Keratinocyte (primary cell): ENCODE data around the gene RAB3B. TPM values are rescaled to one million over a fixed set of nuclear protein-coding genes. Genes with fewer than 3 reads are reported as not detected.

Source experiments
- DNase-seq: peaks from one replicate; pipeline ENCODE4 v3.0.0-alpha.2; 2011; ENCODE audit warnings: low read depth, missing footprints, low spot score
- FAIRE-seq: peaks from 2 replicates; lab custom pipeline; 2011; peaks lifted over from hg19 to GRCh38; lab: Jason Lieb, UNC
- H2AFZ ChIP-seq: 2 replicates; pipeline ENCODE4 v1.6.0; 2012; ENCODE audit warnings: low read length, control low read depth, inconsistent platforms; ENCODE audit not compliant: control insufficient read depth
- H3K27ac ChIP-seq: 2 replicates; pipeline ENCODE4 v1.5.1; 2011; ENCODE audit warnings: low read length; ENCODE audit not compliant: control insufficient read depth, insufficient read depth
- H3K27me3 ChIP-seq: 3 replicates; pipeline ENCODE4 v1.6.0; 2011; ENCODE audit warnings: low read length; ENCODE audit not compliant: control insufficient read depth, insufficient read depth; ENCODE audit errors: extremely low read depth
- H3K36me3 ChIP-seq, 2 experiments: 2 replicates in 1 of 2; 3 replicates in 1 of 2; pipeline ENCODE4 v1.5.1; 2011; ENCODE audit warnings: low read length in 2 of 2, mild to moderate bottlenecking in 1 of 2; ENCODE audit not compliant: control insufficient read depth in 2 of 2, insufficient read depth in 2 of 2; ENCODE audit errors: extremely low read depth in 1 of 2
- H3K4me1 ChIP-seq: 3 replicates; pipeline ENCODE4 v1.5.1; 2011; ENCODE audit warnings: low read length; ENCODE audit not compliant: control insufficient read depth, insufficient read depth; ENCODE audit errors: extremely low read depth
- H3K4me2 ChIP-seq: 3 replicates; pipeline ENCODE4 v1.6.0; 2011; ENCODE audit warnings: low read depth, low read length; ENCODE audit not compliant: control insufficient read depth, insufficient read depth; ENCODE audit errors: extremely low read depth
- H3K4me3 ChIP-seq, 3 experiments: fragments of 200-600 bp in 1 of 3; sonication (generic) in 1 of 3; 2 replicates in 2 of 3; 3 replicates in 1 of 3; pipeline ENCODE4 v1.5.1; 2011 to 2016; ENCODE audit warnings: low read length in 3 of 3, mild to moderate bottlenecking in 3 of 3, control low read depth in 2 of 3, inconsistent platforms in 1 of 3, low read depth in 1 of 3, mixed read lengths in 1 of 3, mixed run types in 1 of 3, moderate library complexity in 1 of 3; ENCODE audit not compliant: control insufficient read depth in 2 of 3, insufficient read depth in 2 of 3; ENCODE audit errors: extremely low read depth in 1 of 3
- H3K79me2 ChIP-seq: 2 replicates; pipeline ENCODE4 v1.6.0; 2012; ENCODE audit warnings: low read length; ENCODE audit not compliant: control insufficient read depth, insufficient read depth
- H3K9ac ChIP-seq: 3 replicates; pipeline ENCODE4 v1.6.0; 2011; ENCODE audit warnings: low read length; ENCODE audit not compliant: control insufficient read depth, insufficient read depth; ENCODE audit errors: extremely low read depth
- H3K9me1 ChIP-seq: 3 replicates; pipeline ENCODE4 v1.6.0; 2011; ENCODE audit warnings: low read length; ENCODE audit not compliant: control insufficient read depth, insufficient read depth; ENCODE audit errors: extremely low read depth
- H3K9me3 ChIP-seq: 2 replicates; pipeline ENCODE4 v1.5.1; 2012; ENCODE audit warnings: low read depth, low read length; ENCODE audit not compliant: control insufficient read depth
- H4K20me1 ChIP-seq: 3 replicates; pipeline ENCODE4 v1.6.0; 2011; ENCODE audit warnings: low read length; ENCODE audit not compliant: control insufficient read depth, insufficient read depth; ENCODE audit errors: extremely low read depth
- EZH2 ChIP-seq: IDR thresholded peaks from one replicate; pipeline ENCODE4 v1.6.1; 2012; ENCODE audit warnings: inconsistent platforms, mild to moderate bottlenecking, low read length, moderate library complexity
- dilution Hi-C: fragments of 300-500 bp; cut with MboI; formaldehyde crosslinking; loops from one replicate; pipeline ENCODE4 v1.7.0; 2020; ENCODE audit warnings: low sequenced_read_pairs; ENCODE audit not compliant: extremely low pct_ligation_motif_present
- polyA minus RNA-seq, 3 experiments: library from RNA; depleted of rRNA, polyadenylated mRNA; stranded (reverse); fragments of >200 nt; gene quantifications; 1 replicate in 1 of 3; 2 replicates in 1 of 3; 3 replicates in 1 of 3; pipeline ENCODE4 v1.2.3, GENCODE V29; 2011
- polyA plus RNA-seq, 5 experiments: library from polyadenylated mRNA; depleted of rRNA in 3 of 5; stranded (reverse) in 3 of 5; stranded (forward) in 1 of 5; unstranded in 1 of 5; fragments of >200 nt; gene quantifications; 1 replicate in 1 of 5; 2 replicates in 3 of 5; 3 replicates in 1 of 5; pipeline versions ENCODE4 v1.2.1 to v1.2.3, GENCODE V29; 2011 to 2012; ENCODE audit warnings: missing spikeins in 2 of 5, low read depth in 1 of 5, low replicate concordance in 1 of 5
- TF ChIP-seq, protein P1 (sequence below), 3 experiments: IDR thresholded peaks in 1 of 3; conservative IDR thresholded peaks in 1 of 3; optimal IDR thresholded peaks in 1 of 3; 2 replicates in 2 of 3; 3 replicates in 1 of 3; pipeline versions ENCODE3 to v1.5.1; 2011; ENCODE audit warnings: low read length in 3 of 3, mild to moderate bottlenecking in 3 of 3, moderate library complexity in 2 of 3, control low read depth in 1 of 3, inconsistent platforms in 1 of 3; ENCODE audit not compliant: insufficient read depth in 2 of 3; ENCODE audit errors: extremely low read depth in 1 of 3

RAB3B gene, protein sequence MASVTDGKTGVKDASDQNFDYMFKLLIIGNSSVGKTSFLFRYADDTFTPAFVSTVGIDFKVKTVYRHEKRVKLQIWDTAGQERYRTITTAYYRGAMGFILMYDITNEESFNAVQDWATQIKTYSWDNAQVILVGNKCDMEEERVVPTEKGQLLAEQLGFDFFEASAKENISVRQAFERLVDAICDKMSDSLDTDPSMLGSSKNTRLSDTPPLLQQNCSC
- polyA plus RNA-seq (1.2 to 4.7 TPM (median 2.6 TPM) in 3 replicates), polyA minus RNA-seq (2.9 to 8.0 TPM (median 7.9 TPM) in 3 replicates)
- 0.64 TPM for polyA plus RNA-seq (2011; ENCODE audit: low read depth)
- 2.2 and 3.3 TPM in 2 replicates for polyA plus RNA-seq (2011; cell fraction: cytosol; rRNA removed)
- 2.4 and 2.6 TPM in 2 replicates for polyA plus RNA-seq (2011; cell fraction: nucleus; rRNA removed)
- polyA plus RNA-seq (2012; ENCODE audit: low replicate concordance): 0.54 and 5.9 TPM in 2 replicates
- 3.6 TPM for polyA minus RNA-seq (2011; cell fraction: cytosol; rRNA and poly(A)+ RNA removed)
- 2.5 and 5.1 TPM in 2 replicates for polyA minus RNA-seq (2011; cell fraction: nucleus; rRNA and poly(A)+ RNA removed)

DNA sequence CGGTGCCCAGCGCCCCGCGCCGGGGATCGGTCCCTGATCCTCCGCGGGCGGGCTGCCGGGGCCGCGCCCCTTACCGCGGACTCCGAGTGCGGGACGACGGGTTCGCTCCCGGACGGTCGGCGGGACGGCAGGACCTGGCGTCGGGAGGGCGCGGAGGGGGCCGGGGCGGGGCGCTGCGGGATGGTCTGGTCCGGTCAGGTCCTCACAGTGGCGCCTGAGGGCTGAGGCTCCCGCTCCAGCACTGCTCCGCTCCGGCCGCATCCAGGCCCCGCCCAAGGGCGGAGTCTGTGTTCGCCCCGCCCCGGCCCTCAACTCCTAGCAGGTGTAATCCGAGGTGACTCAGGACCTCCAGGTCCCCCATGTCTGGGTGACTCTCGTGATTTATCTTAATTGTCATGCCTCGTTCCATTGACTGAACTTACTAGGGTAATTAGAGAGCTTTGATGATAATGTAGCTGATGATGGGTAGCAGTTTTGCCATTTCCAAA, at the start of gene RAB3B:
TSS of gene RAB3B (minus strand) at position 223 of the 488 bp plus-strand sequence. CDS start 13,583 bp downstream, outside the sequence.
- no peaks in the 10 kb centered on the region for H3K9me3 ChIP-seq
- peaks cover 3% of the 10 kb centered on the region for H3K4me1 ChIP-seq
- H3K9ac ChIP-seq: no peak within 1 kb of the TSS
- H2AFZ ChIP-seq: peak within 1 kb of the TSS; percentile 42
- H3K4me3 ChIP-seq: peak within 1 kb of the TSS; percentile 49 to 67 (median 62)
- H4K20me1 ChIP-seq: no peaks in the 10 kb centered on the region
- TF ChIP-seq EZH2: no peak
- TF ChIP-seq, protein P1, sequence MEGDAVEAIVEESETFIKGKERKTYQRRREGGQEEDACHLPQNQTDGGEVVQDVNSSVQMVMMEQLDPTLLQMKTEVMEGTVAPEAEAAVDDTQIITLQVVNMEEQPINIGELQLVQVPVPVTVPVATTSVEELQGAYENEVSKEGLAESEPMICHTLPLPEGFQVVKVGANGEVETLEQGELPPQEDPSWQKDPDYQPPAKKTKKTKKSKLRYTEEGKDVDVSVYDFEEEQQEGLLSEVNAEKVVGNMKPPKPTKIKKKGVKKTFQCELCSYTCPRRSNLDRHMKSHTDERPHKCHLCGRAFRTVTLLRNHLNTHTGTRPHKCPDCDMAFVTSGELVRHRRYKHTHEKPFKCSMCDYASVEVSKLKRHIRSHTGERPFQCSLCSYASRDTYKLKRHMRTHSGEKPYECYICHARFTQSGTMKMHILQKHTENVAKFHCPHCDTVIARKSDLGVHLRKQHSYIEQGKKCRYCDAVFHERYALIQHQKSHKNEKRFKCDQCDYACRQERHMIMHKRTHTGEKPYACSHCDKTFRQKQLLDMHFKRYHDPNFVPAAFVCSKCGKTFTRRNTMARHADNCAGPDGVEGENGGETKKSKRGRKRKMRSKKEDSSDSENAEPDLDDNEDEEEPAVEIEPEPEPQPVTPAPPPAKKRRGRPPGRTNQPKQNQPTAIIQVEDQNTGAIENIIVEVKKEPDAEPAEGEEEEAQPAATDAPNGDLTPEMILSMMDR (optimal IDR thresholded peaks at IDR 0.05 in 1 of 3, IDR thresholded peaks at IDR 0.05 in 1 of 3, conservative IDR thresholded peaks at IDR 0.05 in 1 of 3; ENCODE audit: extremely low read depth in 1 of 3, insufficient read depth in 2 of 3, low read length in 3 of 3): no peak
- H3K79me2 ChIP-seq: no peaks in the 10 kb centered on the region
- no peaks in the 10 kb centered on the region for H3K36me3 ChIP-seq
- no peak within 1 kb of the TSS for H3K27ac ChIP-seq
- H3K27me3 ChIP-seq: no peaks in the 10 kb centered on the region
- peak; percentile 13 for DNase-seq
- peak within 1 kb of the TSS; percentile 46 for H3K4me2 ChIP-seq
- no peaks in the 10 kb centered on the region for H3K9me1 ChIP-seq
- FAIRE-seq: peak; percentile 51
- dilution Hi-C loops: no loop called here

DNA sequence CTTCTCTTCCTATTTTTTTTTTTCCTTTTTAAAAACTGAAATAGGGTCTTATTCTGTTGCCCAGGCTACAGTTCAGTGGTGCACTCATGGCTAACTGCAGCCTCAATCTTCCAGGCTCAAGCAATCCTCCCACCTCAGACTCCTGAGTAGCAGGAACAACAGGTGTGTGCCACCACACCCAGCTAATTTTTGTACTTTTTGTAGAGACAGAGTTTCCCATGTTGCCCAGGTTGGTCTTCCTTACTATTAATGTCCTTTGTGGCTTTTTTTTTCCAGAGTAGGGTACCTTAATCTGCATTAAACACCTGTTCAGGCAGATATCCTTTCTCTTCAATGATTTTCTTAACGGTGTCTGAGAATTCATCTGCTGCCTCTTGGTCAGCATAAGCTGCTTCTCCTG, 47.4 kb upstream of the RAB3B start:
- H3K27me3 ChIP-seq: no peaks in the 10 kb centered on the region
- H3K9me3 ChIP-seq: no peaks in the 10 kb centered on the region
- FAIRE-seq: no peak
- dilution Hi-C loops: no loop called here
- no peak overlapping the region for H2AFZ ChIP-seq
- DNase-seq: no peak
- H3K4me3 ChIP-seq: no peak overlapping the region
- no peak for TF ChIP-seq EZH2
- TF ChIP-seq, protein P1 (optimal IDR thresholded peaks at IDR 0.05 in 1 of 3, IDR thresholded peaks at IDR 0.05 in 1 of 3, conservative IDR thresholded peaks at IDR 0.05 in 1 of 3; ENCODE audit: extremely low read depth in 1 of 3, insufficient read depth in 2 of 3, low read length in 3 of 3): no peak
- H3K9ac ChIP-seq: no peak overlapping the region
- no peak overlapping the region for H3K27ac ChIP-seq
- no peaks in the 10 kb centered on the region for H3K9me1 ChIP-seq
- peaks cover 8% of the 10 kb centered on the region for H3K79me2 ChIP-seq
- H3K4me1 ChIP-seq: peaks cover 12% of the 10 kb centered on the region
- H4K20me1 ChIP-seq: no peaks in the 10 kb centered on the region
- peaks cover 1 to 11% of the 10 kb centered on the region in 2 experiments for H3K36me3 ChIP-seq
- H3K4me2 ChIP-seq: no peak overlapping the region
